OCI-LY7 (cell line): ENCODE measurements around the gene EDEM3.

ENCODE experiments used
- CTCF ChIP-seq: fragments of 200-600 bp; sonication (generic); conservative IDR thresholded peaks from 2 replicates; pipeline ENCODE4 v1.5.1; 2014; ENCODE audit warnings: mild to moderate bottlenecking, antibody characterized with exemption, low read length, moderate library complexity, mixed read lengths
- EZH2phosphoT487 ChIP-seq: fragments of 200-600 bp; sonication (generic); IDR thresholded peaks from 2 replicates; pipeline ENCODE4 v1.6.1; 2018; ENCODE audit warnings: low read depth, borderline replicate concordance, mild to moderate bottlenecking, mixed run types, antibody characterized with exemption, low read length, moderate library complexity, mixed read lengths

DNA sequence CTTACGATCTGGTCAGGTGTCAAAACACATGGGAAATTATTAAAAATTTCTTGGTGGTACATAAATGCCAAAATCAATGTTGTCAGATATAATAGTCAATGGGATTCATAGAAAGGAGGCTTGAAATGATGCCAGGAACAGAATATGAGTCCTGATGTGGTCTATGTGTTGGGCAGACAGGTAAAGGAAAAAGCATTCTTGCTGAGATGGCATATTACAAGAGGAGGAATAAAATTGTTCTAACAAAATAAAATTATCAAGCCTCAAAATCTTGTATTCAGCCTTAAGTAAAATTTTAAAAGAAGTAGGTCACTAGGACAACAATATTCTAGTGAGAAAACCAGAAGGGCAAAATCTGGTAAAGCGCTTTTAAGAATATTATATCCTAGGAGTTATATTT is 30.9 kb upstream of the EDEM3 start:
- TF ChIP-seq EZH2phosphoT487, result no peak
- TF ChIP-seq CTCF, result no peak
